H1 (cell line): Measurements from ENCODE around the gene FGF19. TPM values are rescaled to one million over a fixed set of nuclear protein-coding genes. Genes with fewer than 3 reads are reported as not detected.

Experiments
- CTCF ChIA-PET: fragments of 300-600 bp; sonication (Branson Sonifier 250); formaldehyde crosslinking; loops from one replicate; lab custom pipeline; 2021; ENCODE audit not compliant: partially characterized antibody; lab: Charles Lee
- POLR2A ChIA-PET: fragments of 300-600 bp; sonication (Branson Sonifier 250); formaldehyde crosslinking; loops from one replicate; lab custom pipeline; 2021; ENCODE audit warnings: inconsistent platforms; ENCODE audit not compliant: partially characterized antibody; lab: Charles Lee
- DNase-seq, 2 experiments: peaks; one replicate each; pipeline versions ENCODE4 v3.0.0 to v3.0.0-alpha.2; 2010 to 2022; ENCODE audit warnings: low spot score in 2 of 2, low read depth in 1 of 2, mixed read lengths in 1 of 2
- FAIRE-seq: peaks from 2 replicates; lab custom pipeline; 2011; peaks lifted over from hg19 to GRCh38; lab: Jason Lieb, UNC
- H2AFZ ChIP-seq: 2 replicates; pipeline ENCODE4 v1.8.1; 2012; ENCODE audit warnings: low read length, inconsistent platforms
- H2AK5ac ChIP-seq: 2 replicates; pipeline ENCODE4 v1.6.1; 2013; ENCODE audit warnings: low read depth, low read length
- H2BK120ac ChIP-seq: replicated peaks from 2 replicates; pipeline ENCODE3; 2013; ENCODE audit warnings: low read depth, low read length, inconsistent platforms
- H2BK12ac ChIP-seq: 2 replicates; pipeline ENCODE4 v1.6.1; 2013; ENCODE audit warnings: low read depth, low read length
- H2BK15ac ChIP-seq: 2 replicates; pipeline ENCODE4 v1.6.1; 2013; ENCODE audit warnings: low read length
- H2BK20ac ChIP-seq: 2 replicates; pipeline ENCODE4 v1.6.1; 2013; ENCODE audit warnings: low read length
- H2BK5ac ChIP-seq: 2 replicates; pipeline ENCODE4 v1.6.1; 2013; ENCODE audit warnings: low read depth, low read length
- H3K14ac ChIP-seq: 2 replicates; pipeline ENCODE4 v1.6.1; 2013; ENCODE audit warnings: inconsistent platforms; ENCODE audit not compliant: insufficient read length
- H3K18ac ChIP-seq: 2 replicates; pipeline ENCODE4 v1.6.1; 2013; ENCODE audit warnings: low read length; ENCODE audit errors: extremely low read depth
- H3K23ac ChIP-seq: 2 replicates; pipeline ENCODE4 v1.6.1; 2013; ENCODE audit warnings: inconsistent platforms; ENCODE audit not compliant: insufficient read length
- H3K23me2 ChIP-seq: 2 replicates; pipeline ENCODE4 v1.6.1; 2013; ENCODE audit warnings: low read depth, low read length
- H3K27ac ChIP-seq: 2 replicates; pipeline ENCODE4 v1.6.1; 2011; ENCODE audit warnings: low read depth, low read length, inconsistent platforms
- H3K27me3 ChIP-seq, 4 experiments: replicated peaks in 1 of 4; 1 replicate in 1 of 4; 2 replicates in 3 of 4; pipeline versions ENCODE4 v1.6.1 to v1.8.1; 2011 to 2013; ENCODE audit warnings: low read length in 3 of 4, mild to moderate bottlenecking in 3 of 4, inconsistent platforms in 2 of 4, mixed read lengths in 2 of 4, moderate library complexity in 1 of 4; ENCODE audit not compliant: control insufficient read depth in 3 of 4, insufficient read depth in 3 of 4; ENCODE audit errors: extremely low read depth in 1 of 4
- H3K36me3 ChIP-seq, 4 experiments: 2 replicates each; pipeline versions ENCODE4 v1.6.1 to v1.8.1; 2011 to 2013; ENCODE audit warnings: mild to moderate bottlenecking in 4 of 4, low read length in 3 of 4, moderate library complexity in 2 of 4, control low read depth in 1 of 4, inconsistent platforms in 1 of 4; ENCODE audit not compliant: insufficient read depth in 4 of 4, control insufficient read depth in 2 of 4
- H3K4ac ChIP-seq: replicated peaks from 2 replicates; pipeline ENCODE3; 2013; ENCODE audit warnings: low read length, low read depth, mixed read lengths, inconsistent platforms; ENCODE audit not compliant: insufficient read length
- H3K4me1 ChIP-seq, 4 experiments: replicated peaks in 1 of 4; 1 replicate in 1 of 4; 2 replicates in 3 of 4; pipeline versions ENCODE4 v1.6.1 to v1.8.1; 2011 to 2013; ENCODE audit warnings: low read length in 3 of 4, inconsistent platforms in 2 of 4, mixed read lengths in 1 of 4; ENCODE audit not compliant: insufficient read depth in 4 of 4, control insufficient read depth in 3 of 4
- H3K4me2 ChIP-seq, 2 experiments: 2 replicates each; pipeline versions ENCODE4 v1.6.1 to v1.8.1; 2011 to 2013; ENCODE audit warnings: low read depth in 2 of 2, low read length in 2 of 2, control low read depth in 1 of 2, inconsistent platforms in 1 of 2, mild to moderate bottlenecking in 1 of 2; ENCODE audit not compliant: insufficient read depth in 1 of 2
- H3K4me3 ChIP-seq, 4 experiments: fragments of 200-600, 300-600 bp in 1 of 4; sonication (generic), shearing (Covaris generic), sonication (Bioruptor Twin) in 1 of 4; 2 replicates each; pipeline versions ENCODE4 v1.5.1 to v1.8.1; 2011 to 2016; ENCODE audit warnings: low read length in 4 of 4, low read depth in 3 of 4, control low read depth in 2 of 4, inconsistent platforms in 2 of 4, mild to moderate bottlenecking in 2 of 4, mixed read lengths in 1 of 4, moderate library complexity in 1 of 4; ENCODE audit not compliant: insufficient read depth in 2 of 4; ENCODE audit errors: extremely low read depth in 1 of 4
- H3K56ac ChIP-seq: replicated peaks from 2 replicates; pipeline ENCODE3; 2013; ENCODE audit warnings: low read depth, mild to moderate bottlenecking, mixed read lengths, low read length, inconsistent platforms; ENCODE audit not compliant: insufficient read length
- H3K79me1 ChIP-seq: 2 replicates; pipeline ENCODE4 v1.6.1; 2013; ENCODE audit warnings: low read depth, low read length, control low read depth
- H3K79me2 ChIP-seq, 2 experiments: 2 replicates each; pipeline versions ENCODE4 v1.6.1 to v1.8.1; 2012 to 2013; ENCODE audit warnings: low read length in 2 of 2, mild to moderate bottlenecking in 2 of 2, inconsistent platforms in 1 of 2; ENCODE audit not compliant: insufficient read depth in 2 of 2, control insufficient read depth in 1 of 2
- H3K9ac ChIP-seq, 4 experiments: replicated peaks in 1 of 4; 1 replicate in 1 of 4; 2 replicates in 3 of 4; pipeline versions ENCODE4 v1.6.1 to v1.8.1; 2011 to 2013; ENCODE audit warnings: low read depth in 3 of 4, low read length in 3 of 4, control low read depth in 2 of 4, mild to moderate bottlenecking in 2 of 4, moderate library complexity in 2 of 4, inconsistent platforms in 1 of 4; ENCODE audit errors: extremely low read depth in 1 of 4
- H3K9me3 ChIP-seq, 2 experiments: 2 replicates each; pipeline versions ENCODE4 v1.6.1 to v1.8.1; 2012 to 2013; ENCODE audit warnings: mild to moderate bottlenecking in 2 of 2, moderate library complexity in 2 of 2, control low read depth in 1 of 2, inconsistent platforms in 1 of 2, low read depth in 1 of 2, low read length in 1 of 2, mixed read lengths in 1 of 2; ENCODE audit not compliant: insufficient read depth in 2 of 2
- H4K20me1 ChIP-seq, 2 experiments: replicated peaks in 1 of 2; 2 replicates each; pipeline versions ENCODE3 to v1.8.1; 2011 to 2013; ENCODE audit warnings: inconsistent platforms in 2 of 2, low read length in 2 of 2, mild to moderate bottlenecking in 1 of 2; ENCODE audit not compliant: insufficient read depth in 2 of 2, control insufficient read depth in 1 of 2
- H4K5ac ChIP-seq: 2 replicates; pipeline ENCODE4 v1.6.1; 2013; ENCODE audit warnings: low read length, low read depth, mixed read lengths, inconsistent platforms; ENCODE audit not compliant: insufficient read length
- H4K8ac ChIP-seq: 2 replicates; pipeline ENCODE4 v1.8.0; 2013; ENCODE audit warnings: mild to moderate bottlenecking, moderate library complexity, low read length, inconsistent platforms; ENCODE audit not compliant: insufficient read depth; ENCODE audit errors: extremely low read depth
- H4K91ac ChIP-seq: replicated peaks from 2 replicates; pipeline ENCODE3; 2013; ENCODE audit warnings: low read length, mixed read lengths, inconsistent platforms; ENCODE audit not compliant: insufficient read length
- BCL11A ChIP-seq, 2 experiments: IDR thresholded peaks; one replicate each; pipeline ENCODE4 v1.6.1; 2011; ENCODE audit warnings: low read depth in 2 of 2, low read length in 2 of 2, mild to moderate bottlenecking in 2 of 2
- BRCA1 ChIP-seq: IDR thresholded peaks from 2 replicates; pipeline ENCODE4 v1.6.1; 2012; ENCODE audit warnings: low read depth, low read length, improper control_type of control experiment
- FOSL1 ChIP-seq: IDR thresholded peaks from 2 replicates; pipeline ENCODE4 v1.6.1; 2011; ENCODE audit warnings: mild to moderate bottlenecking, low read depth, low read length, moderate library complexity; ENCODE audit not compliant: insufficient read depth
- GABPA ChIP-seq: IDR thresholded peaks from 2 replicates; pipeline ENCODE4 v1.6.1; 2011; ENCODE audit warnings: mild to moderate bottlenecking, low read length, moderate library complexity, borderline replicate concordance; ENCODE audit not compliant: insufficient read depth
- KDM5A ChIP-seq: fragments of 200-600 bp; IDR thresholded peaks from 2 replicates; pipeline ENCODE4 v1.7.1; 2012; ENCODE audit warnings: mild to moderate bottlenecking, low read length, inconsistent platforms, mixed read lengths
- MAX ChIP-seq: IDR thresholded peaks from 2 replicates; pipeline ENCODE4 v1.6.1; 2012; ENCODE audit warnings: inconsistent platforms
- NANOG ChIP-seq: IDR thresholded peaks from 2 replicates; pipeline ENCODE4 v1.6.1; 2011; ENCODE audit warnings: low read length, low read depth, mild to moderate bottlenecking, inconsistent platforms; ENCODE audit not compliant: insufficient read depth, poor library complexity, severe bottlenecking
- POLR2A ChIP-seq, 2 experiments: IDR thresholded peaks; 1 replicate in 1 of 2; 2 replicates in 1 of 2; pipeline ENCODE4 v1.6.1; 2011; ENCODE audit warnings: low read depth in 2 of 2, low read length in 2 of 2, mild to moderate bottlenecking in 2 of 2; ENCODE audit errors: control extremely low read depth in 1 of 2
- SIN3A ChIP-seq, 2 experiments: IDR thresholded peaks in 1 of 2; conservative IDR thresholded peaks in 1 of 2; 2 replicates each; pipeline ENCODE4 v1.6.1; 2011 to 2012; ENCODE audit warnings: low read length in 2 of 2, improper control_type of control experiment in 1 of 2, low read depth in 1 of 2, mild to moderate bottlenecking in 1 of 2
- SP1 ChIP-seq: IDR thresholded peaks from 2 replicates; pipeline ENCODE4 v1.6.1; 2011; ENCODE audit warnings: low read depth, low read length
- TBP ChIP-seq: IDR thresholded peaks from 2 replicates; pipeline ENCODE4 v1.6.1; 2011; ENCODE audit warnings: low read depth, low read length, improper control_type of control experiment
- ZNF274 ChIP-seq: IDR thresholded peaks from 2 replicates; pipeline ENCODE4 v1.7.0; 2012; ENCODE audit warnings: low read length, borderline replicate concordance; ENCODE audit errors: extremely low read depth
- WGBS, 2 experiments: shearing (Covaris generic) in 1 of 2; methylation state at CpG; one replicate each; pipeline versions ENCODE4 v1.1.6 to v1.1.7; 2013 to 2015; ENCODE audit warnings: low lambda C conversion rate in 2 of 2, mixed read lengths in 2 of 2, inconsistent platforms in 1 of 2, low coverage in 1 of 2, missing lambda C conversion rate in 1 of 2; ENCODE audit not compliant: insufficient replicate concordance in 2 of 2, insufficient coverage in 1 of 2, insufficient read length in 1 of 2; ENCODE audit errors: extremely low coverage in 1 of 2, missing lambda C conversion rate in 1 of 2; 5-methylcytosine and 5-hydroxymethylcytosine counted together
- polyA plus RNA-seq, 7 experiments: library from polyadenylated mRNA; depleted of rRNA in 3 of 7; stranded (reverse) in 5 of 7; unstranded in 2 of 7; fragments of >200 nt in 5 of 7; fragments of 200-250 nt in 2 of 7; gene quantifications; 1 replicate in 5 of 7; 2 replicates in 1 of 7; 4 replicates in 1 of 7; pipeline versions ENCODE4 v1.2.1 to v1.2.3, GENCODE V29; 2011 to 2013; ENCODE audit warnings: missing spikeins in 2 of 7, mixed read lengths in 2 of 7
- total RNA-seq: library from RNA; stranded (reverse); fragmentation: NEBNext Ultra II Directional; extraction: Animal tissue kit (Norgen Biotek cat#: 25700); gene quantifications from 2 replicates; pipeline ENCODE4 v1.2.1, GENCODE V29; 2021

FGF19 gene
- total and polyA plus RNA-seq, 2 of the 8 experiments (the other 6 are each of a cell fraction or from before 2014, with no cell fraction given), result 9.6 to 14.8 TPM

GRCh38 chr11:69702239-69702691, 1.6 kb downstream of the FGF19 start:
- Histone ChIP-seq H3K36me3 (peaks cover 0 to 10% (median 4%) of the 10 kb centered on the region in 4 experiments; a peak in 3 of 8 replicates), H3K27me3 (peaks cover 0 to 26% (median 17%) of the 10 kb centered on the region in 4 experiments; a peak in 5 of 7 replicates), H2AFZ (no peak overlapping the region), H4K20me1 (peaks cover 1 to 5% of the 10 kb centered on the region in 2 experiments), H2AK5ac (no peak overlapping the region), H3K23me2 (peaks cover 5% of the 10 kb centered on the region; the same call in 1 of the 2 replicates), H2BK5ac (peak overlapping the region; percentile 97; the same call in 1 of the 2 replicates), H3K18ac (peak overlapping the region; percentile 91), H2BK20ac (0 out of 2 replicates have a peak overlapping the region, but pooled peaks have one; percentile 72), H3K56ac (peak overlapping the region; percentile 39), H2BK15ac (no peak overlapping the region), H3K4me3 (peak overlapping the region; percentile 37 to 78 (median 53)), H3K9ac (peak overlapping the region; percentile 14 to 79 (median 42); a peak in 5 of 7 replicates), H3K9me3 (no peaks in the 10 kb centered on the region), H3K4ac (peak overlapping the region; percentile 94), H3K79me2 (no peaks in the 10 kb centered on the region), H3K79me1 (no peaks in the 10 kb centered on the region), H2BK120ac (peak overlapping the region; percentile 88), H3K14ac (no peak overlapping the region), H3K23ac (no peak overlapping the region), H4K91ac (peak overlapping the region; percentile 91), H4K5ac (peak overlapping the region; percentile 6), H2BK12ac (peak overlapping the region; percentile 75; the same call in 1 of the 2 replicates), H3K4me1 (peaks cover 10 to 37% (median 25%) of the 10 kb centered on the region in 4 experiments), H3K4me2 (peak overlapping the region; percentile 52 to 91), H3K27ac (peak overlapping the region; percentile 59; the same call in 1 of the 2 replicates), H4K8ac (peak overlapping the region; percentile 53; the same call in 1 of the 2 replicates)
- WGBS, 2 experiments, result 1% methylated on average over 22 of the region's 35 CpGs; no CpG with 5 or more reads in 1 of the 2 experiments
- FAIRE-seq (no peak), DNase-seq (peak in 1 of 2 experiments; percentile 73)
- POLR2A ChIA-PET, result interaction anchor here (0.6 to 4.2 kb wide), 8 partner anchors 7 to 191 kb away, joined by 3 to 23 read pairs (median 4); no protein-coding TSS in a partner anchor
- CTCF ChIA-PET, result interaction anchor here (0.6 to 2.1 kb wide), 6 partner anchors 11 to 625 kb away, joined by 3 to 6 read pairs (median 4); no protein-coding TSS in a partner anchor
- TF ChIP-seq GABPA (0 out of 2 replicates have a peak, but pooled peaks have one; percentile 14), SIN3A (conservative IDR thresholded peaks at IDR 0.05 in 1 of 2, IDR thresholded peaks at IDR 0.05 in 1 of 2; ENCODE audit: low read depth in 1 of 2, low read length in 2 of 2) (0 out of 4 replicates have a peak, but pooled peaks of 1 of the 2 experiments have one; percentile 5), TBP (no peak), POLR2A (IDR thresholded peaks at IDR 0.05; ENCODE audit: control extremely low read depth in 1 of 2, low read depth in 2 of 2, low read length in 2 of 2) (peak in 1 of 2 experiments; percentile 66; a peak in 2 of 3 replicates), BCL11A (IDR thresholded peaks at IDR 0.05; ENCODE audit: low read depth in 2 of 2, low read length in 2 of 2) (no peak), KDM5A (no peak), FOSL1 (no peak), SP1 (no peak), BRCA1 (no peak), MAX (0 out of 2 replicates have a peak, but pooled peaks have one; percentile 16), NANOG (no peak), ZNF274 (no peak)
